H9 (cell line): Measurements from ENCODE around the gene NKD2. TPM values are rescaled to one million over a fixed set of nuclear protein-coding genes. Genes with fewer than 3 reads are reported as not detected.

Experiments
- DNase-seq: peaks from one replicate; pipeline ENCODE4 v3.0.0-alpha.2; 2017
- H2AFZ ChIP-seq: one replicate; pipeline ENCODE4 v1.6.1; 2013; ENCODE audit warnings: mild to moderate bottlenecking, low read length, control low read depth, moderate library complexity
- H2AK5ac ChIP-seq: 2 replicates; pipeline ENCODE4 v1.6.1; 2013; ENCODE audit warnings: low read length, control low read depth, mixed read lengths; ENCODE audit not compliant: insufficient read length
- H2BK120ac ChIP-seq: one replicate; pipeline ENCODE4 v1.6.1; 2013; ENCODE audit warnings: low read depth, mild to moderate bottlenecking, low read length, control low read depth, inconsistent platforms; ENCODE audit not compliant: poor library complexity, severe bottlenecking
- H2BK12ac ChIP-seq: 2 replicates; pipeline ENCODE4 v1.6.1; 2013; ENCODE audit warnings: low read length, control low read depth, mixed read lengths, low read depth; ENCODE audit not compliant: insufficient read length
- H2BK15ac ChIP-seq: 2 replicates; pipeline ENCODE4 v1.6.1; 2013; ENCODE audit warnings: low read depth, low read length, control low read depth
- H2BK20ac ChIP-seq: one replicate; pipeline ENCODE4 v1.6.1; 2013; ENCODE audit warnings: low read depth, mild to moderate bottlenecking, low read length, control low read depth, inconsistent platforms; ENCODE audit not compliant: poor library complexity, severe bottlenecking
- H2BK5ac ChIP-seq: 2 replicates; pipeline ENCODE4 v1.6.1; 2013; ENCODE audit warnings: low read length, control low read depth, mixed read lengths; ENCODE audit not compliant: insufficient read length
- H3K14ac ChIP-seq: 2 replicates; pipeline ENCODE4 v1.6.1; 2013; ENCODE audit warnings: low read length, control low read depth; ENCODE audit not compliant: insufficient read depth
- H3K18ac ChIP-seq: 2 replicates; pipeline ENCODE4 v1.6.1; 2013; ENCODE audit warnings: low read depth, mild to moderate bottlenecking, mixed read lengths, low read length, control low read depth; ENCODE audit not compliant: insufficient read length
- H3K23ac ChIP-seq: 2 replicates; pipeline ENCODE4 v1.6.1; 2013; ENCODE audit warnings: low read length, control low read depth, mixed read lengths, low read depth; ENCODE audit not compliant: insufficient read length
- H3K23me2 ChIP-seq: 2 replicates; pipeline ENCODE4 v1.6.1; 2013; ENCODE audit warnings: low read depth, mild to moderate bottlenecking, mixed read lengths, low read length, control low read depth; ENCODE audit not compliant: insufficient read length, poor library complexity, severe bottlenecking
- H3K27ac ChIP-seq: 2 replicates; pipeline ENCODE4 v1.5.1; 2013; ENCODE audit warnings: low read length, control low read depth, mixed read lengths, low read depth; ENCODE audit not compliant: insufficient read length
- H3K27me3 ChIP-seq: 2 replicates; pipeline ENCODE4 v1.6.1; 2013; ENCODE audit warnings: low read length, control low read depth, inconsistent platforms; ENCODE audit not compliant: insufficient read depth
- H3K4ac ChIP-seq: 2 replicates; pipeline ENCODE4 v1.6.1; 2013; ENCODE audit warnings: low read depth, mild to moderate bottlenecking, control low read depth, inconsistent platforms, low read length, moderate library complexity
- H3K4me1 ChIP-seq: 2 replicates; pipeline ENCODE4 v1.6.1; 2013; ENCODE audit warnings: low read length, control low read depth, inconsistent platforms; ENCODE audit not compliant: insufficient read depth
- H3K4me2 ChIP-seq: 2 replicates; pipeline ENCODE4 v1.6.1; 2013; ENCODE audit warnings: low read length, control low read depth, mixed read lengths; ENCODE audit not compliant: insufficient read length, insufficient read depth
- H3K56ac ChIP-seq: 2 replicates; pipeline ENCODE4 v1.6.1; 2013; ENCODE audit warnings: low read depth, mild to moderate bottlenecking, mixed read lengths, low read length, control low read depth; ENCODE audit not compliant: insufficient read length
- H3K79me1 ChIP-seq: 2 replicates; pipeline ENCODE4 v1.6.1; 2013; ENCODE audit warnings: low read depth, mild to moderate bottlenecking, moderate library complexity, low read length, control low read depth, inconsistent platforms; ENCODE audit not compliant: insufficient read depth, poor library complexity, severe bottlenecking
- H3K79me2 ChIP-seq: 2 replicates; pipeline ENCODE4 v1.6.1; 2013; ENCODE audit warnings: low read length, control low read depth, inconsistent platforms; ENCODE audit not compliant: insufficient read depth
- H3K9ac ChIP-seq: 2 replicates; pipeline ENCODE4 v1.6.1; 2013; ENCODE audit warnings: low read length, control low read depth, mixed read lengths; ENCODE audit not compliant: insufficient read length; ENCODE audit errors: extremely low read depth
- H3K9me3 ChIP-seq: one replicate; pipeline ENCODE4 v1.6.1; 2013; ENCODE audit warnings: low read depth, low read length, inconsistent platforms; ENCODE audit not compliant: control insufficient read depth
- H3T11ph ChIP-seq: one replicate; pipeline ENCODE4 v1.6.1; 2013; ENCODE audit warnings: mild to moderate bottlenecking, low read length, control low read depth, inconsistent platforms
- H4K20me1 ChIP-seq: one replicate; pipeline ENCODE4 v1.6.1; 2013; ENCODE audit not compliant: control insufficient read depth, insufficient read length, insufficient read depth
- H4K5ac ChIP-seq: 2 replicates; pipeline ENCODE4 v1.6.1; 2013; ENCODE audit warnings: low read depth, mild to moderate bottlenecking, mixed read lengths, low read length, control low read depth; ENCODE audit not compliant: insufficient read length
- H4K8ac ChIP-seq: replicated peaks from 2 replicates; pipeline ENCODE4 v1.6.1; 2013; ENCODE audit warnings: low read length, control low read depth, mixed read lengths, low read depth; ENCODE audit not compliant: insufficient read length
- H4K91ac ChIP-seq: 2 replicates; pipeline ENCODE4 v1.6.1; 2013; ENCODE audit warnings: low read depth, mild to moderate bottlenecking, moderate library complexity, mixed read lengths, low read length, control low read depth; ENCODE audit not compliant: insufficient read length
- H3K27ac Mint-ChIP-seq, 3 experiments: 2 replicates in 2 of 3; 3 replicates in 1 of 3; pipeline ENCODE4 v1.8.0; 2020 to 2021; ENCODE audit warnings: mixed read lengths in 3 of 3, mild to moderate bottlenecking in 1 of 3, moderate library complexity in 1 of 3
- H3K27me3 Mint-ChIP-seq: 2 replicates; pipeline ENCODE4 v1.8.0; 2021; ENCODE audit warnings: low read depth, mild to moderate bottlenecking, moderate library complexity, mixed read lengths
- H3K36me3 Mint-ChIP-seq, 3 experiments: 2 replicates in 2 of 3; 3 replicates in 1 of 3; pipeline ENCODE4 v1.8.0; 2020 to 2021; ENCODE audit warnings: low read depth in 3 of 3, mixed read lengths in 3 of 3; ENCODE audit not compliant: insufficient read depth in 1 of 3
- H3K4me1 Mint-ChIP-seq, 2 experiments: 2 replicates each; pipeline ENCODE4 v1.8.0; 2020; ENCODE audit warnings: mixed read lengths in 2 of 2
- H3K4me3 Mint-ChIP-seq, 2 experiments: 2 replicates in 1 of 2; 3 replicates in 1 of 2; pipeline ENCODE4 v1.8.0; 2020 to 2021; ENCODE audit warnings: mild to moderate bottlenecking in 2 of 2, mixed read lengths in 2 of 2, moderate library complexity in 1 of 2
- H3K9me3 Mint-ChIP-seq, 2 experiments: 2 replicates in 1 of 2; 3 replicates in 1 of 2; pipeline ENCODE4 v1.8.0; 2020; ENCODE audit warnings: mild to moderate bottlenecking in 2 of 2, mixed read lengths in 2 of 2, moderate library complexity in 1 of 2
- WGBS: extraction: QIAGEN DNeasy Blood & Tissue Kit; methylation state at CpG from one replicate; pipeline ENCODE4 v1.1.7; 2013; ENCODE audit warnings: missing lambda C conversion rate, low lambda C conversion rate, mixed read lengths; ENCODE audit not compliant: insufficient read length; ENCODE audit errors: extremely low coverage; 5-methylcytosine and 5-hydroxymethylcytosine counted together
- total RNA-seq: library from RNA; stranded (reverse); gene quantifications from 2 replicates; pipeline ENCODE4 v1.2.1, GENCODE V29; 2021
- TF ChIP-seq, protein P1 (sequence below): fragments of 200-600 bp; sonication (generic); conservative IDR thresholded peaks from 3 replicates; pipeline ENCODE4 v1.8.0; 2021; ENCODE audit warnings: antibody characterized with exemption, mild to moderate bottlenecking

The NKD2 gene
- total RNA-seq, 1 experiment from 2014 or later: 7.3 TPM

GRCh38 chr5:1055896-1056610 is 47.5 kb downstream of the NKD2 start:
- Histone ChIP-seq H2BK20ac (no peak overlapping the region), H3K4ac (no peak overlapping the region), H3K79me2 (no peaks in the 10 kb centered on the region), H2AFZ (no peak overlapping the region), H4K5ac (no peak overlapping the region), H3K4me2 (no peak overlapping the region), H3T11ph (no peak overlapping the region), H3K27ac (no peak overlapping the region), H2BK120ac (no peak overlapping the region), H2BK12ac (no peak overlapping the region), H2BK15ac (no peak overlapping the region), H3K9me3 (no peaks in the 10 kb centered on the region), H3K23me2 (no peaks in the 10 kb centered on the region), H3K18ac (no peak overlapping the region), H3K9ac (no peak overlapping the region), H4K91ac (no peak overlapping the region), H3K79me1 (no peaks in the 10 kb centered on the region), H3K56ac (no peak overlapping the region), H2BK5ac (no peak overlapping the region), H3K27me3 (no peaks in the 10 kb centered on the region), H4K8ac (no peak overlapping the region), H3K14ac (no peak overlapping the region), H4K20me1 (no peaks in the 10 kb centered on the region), H3K4me1 (no peaks in the 10 kb centered on the region), H2AK5ac (no peak overlapping the region), H3K23ac (no peak overlapping the region)
- no peaks in the 10 kb centered on the region for H3K9me3 Mint-ChIP-seq
- H3K4me1 Mint-ChIP-seq: no peaks in the 10 kb centered on the region
- H3K36me3 Mint-ChIP-seq: peaks cover 6 to 40% (median 38%) of the 10 kb centered on the region in 3 experiments
- WGBS: no CpG with 5 or more reads among the region's 39 CpGs
- TF ChIP-seq, protein P1, sequence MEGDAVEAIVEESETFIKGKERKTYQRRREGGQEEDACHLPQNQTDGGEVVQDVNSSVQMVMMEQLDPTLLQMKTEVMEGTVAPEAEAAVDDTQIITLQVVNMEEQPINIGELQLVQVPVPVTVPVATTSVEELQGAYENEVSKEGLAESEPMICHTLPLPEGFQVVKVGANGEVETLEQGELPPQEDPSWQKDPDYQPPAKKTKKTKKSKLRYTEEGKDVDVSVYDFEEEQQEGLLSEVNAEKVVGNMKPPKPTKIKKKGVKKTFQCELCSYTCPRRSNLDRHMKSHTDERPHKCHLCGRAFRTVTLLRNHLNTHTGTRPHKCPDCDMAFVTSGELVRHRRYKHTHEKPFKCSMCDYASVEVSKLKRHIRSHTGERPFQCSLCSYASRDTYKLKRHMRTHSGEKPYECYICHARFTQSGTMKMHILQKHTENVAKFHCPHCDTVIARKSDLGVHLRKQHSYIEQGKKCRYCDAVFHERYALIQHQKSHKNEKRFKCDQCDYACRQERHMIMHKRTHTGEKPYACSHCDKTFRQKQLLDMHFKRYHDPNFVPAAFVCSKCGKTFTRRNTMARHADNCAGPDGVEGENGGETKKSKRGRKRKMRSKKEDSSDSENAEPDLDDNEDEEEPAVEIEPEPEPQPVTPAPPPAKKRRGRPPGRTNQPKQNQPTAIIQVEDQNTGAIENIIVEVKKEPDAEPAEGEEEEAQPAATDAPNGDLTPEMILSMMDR: no peak
- H3K4me3 Mint-ChIP-seq: no peak overlapping the region
- H3K27ac Mint-ChIP-seq: peak overlapping the region; percentile 34 to 85 (median 81); a peak in 4 of 7 replicates
- no peaks in the 10 kb centered on the region for H3K27me3 Mint-ChIP-seq
- DNase-seq: no peak
